Neural cell (in vitro differentiated cells): ENCODE data around the gene PEG3. TPM values are rescaled to one million over a fixed set of nuclear protein-coding genes. Genes with fewer than 3 reads are reported as not detected.

Experiments used
- H2AFZ ChIP-seq: fragments of 200-600, 300-800 bp; sonication (generic), shearing (Covaris generic); 2 replicates; pipeline ENCODE4 v1.6.0; 2014; ENCODE audit warnings: low read depth, mild to moderate bottlenecking, antibody characterized with exemption, low read length, moderate library complexity
- H3F3A ChIP-seq: fragments of 200-600 bp; shearing (Covaris generic); 2 replicates; pipeline ENCODE4 v1.6.1; 2016; ENCODE audit warnings: mild to moderate bottlenecking, moderate library complexity, mixed read lengths, antibody characterized with exemption, low read length; ENCODE audit not compliant: insufficient read depth, poor library complexity, severe bottlenecking
- H3K27ac ChIP-seq: fragments of 200-600, 300-800 bp; sonication (generic), shearing (Covaris generic); 2 replicates; pipeline ENCODE4 v1.5.1; 2014; ENCODE audit warnings: mild to moderate bottlenecking, low read length, moderate library complexity
- H3K27me3 ChIP-seq: fragments of 300-800, 200-600 bp; sonication (generic), shearing (Covaris generic); 2 replicates; pipeline ENCODE4 v1.6.0; 2014; ENCODE audit warnings: mild to moderate bottlenecking, low read depth, low read length, moderate library complexity; ENCODE audit not compliant: insufficient read depth
- H3K36me3 ChIP-seq: fragments of 300-800, 200-600 bp; sonication (generic), shearing (Covaris generic); 2 replicates; pipeline ENCODE4 v1.5.1; 2014; ENCODE audit warnings: mild to moderate bottlenecking, antibody characterized with exemption, low read length, moderate library complexity; ENCODE audit not compliant: insufficient read depth
- H3K4me2 ChIP-seq: fragments of 300-800, 200-600 bp; sonication (generic), shearing (Covaris generic); 2 replicates; pipeline ENCODE4 v1.6.0; 2014; ENCODE audit warnings: mild to moderate bottlenecking, low read length
- H3K4me3 ChIP-seq: fragments of 300-800, 200-600 bp; sonication (generic), shearing (Covaris generic); 2 replicates; pipeline ENCODE4 v1.5.1; 2014; ENCODE audit warnings: mild to moderate bottlenecking, low read length, moderate library complexity
- H3K79me2 ChIP-seq: fragments of 200-600 bp; shearing (Covaris generic); replicated peaks from 2 replicates; pipeline ENCODE4 v1.6.0; 2014; ENCODE audit warnings: mild to moderate bottlenecking, low read length, moderate library complexity; ENCODE audit not compliant: insufficient read depth
- H3K9ac ChIP-seq: fragments of 300-800, 200-600 bp; sonication (generic), shearing (Covaris generic); 2 replicates; pipeline ENCODE4 v1.6.1; 2016; ENCODE audit warnings: mild to moderate bottlenecking, low read length, mixed read lengths
- H3K9me2 ChIP-seq: fragments of 200-600 bp; shearing (Covaris generic); 2 replicates; pipeline ENCODE4 v1.6.1; 2016; ENCODE audit warnings: mild to moderate bottlenecking, low read length, mixed read lengths; ENCODE audit not compliant: insufficient read depth
- H3K9me3 ChIP-seq: fragments of 200-600, 300-800 bp; sonication (generic), shearing (Covaris generic); 2 replicates; pipeline ENCODE4 v1.6.1; 2016; ENCODE audit warnings: mild to moderate bottlenecking, mixed run types, low read length, moderate library complexity, mixed read lengths
- H4K20me1 ChIP-seq: fragments of 200-600 bp; shearing (Covaris generic); 2 replicates; pipeline ENCODE4 v1.6.1; 2016; ENCODE audit warnings: mild to moderate bottlenecking, mixed run types; ENCODE audit not compliant: insufficient read depth
- CTCF ChIP-seq: fragments of 450-650 bp; IDR thresholded peaks from 2 replicates; pipeline ENCODE4 v1.5.1; 2014; ENCODE audit warnings: antibody characterized with exemption, mild to moderate bottlenecking, moderate library complexity; ENCODE audit not compliant: poor library complexity, severe bottlenecking
- EP300 ChIP-seq: fragments of 450-650 bp; conservative IDR thresholded peaks from 2 replicates; pipeline ENCODE4 v1.6.1; 2014; ENCODE audit warnings: antibody characterized with exemption, mild to moderate bottlenecking, moderate library complexity; ENCODE audit not compliant: poor library complexity, severe bottlenecking
- EZH2 ChIP-seq: fragments of 200-600, 300-800 bp; shearing (Covaris generic), sonication (generic); IDR thresholded peaks from 2 replicates; pipeline ENCODE4 v1.6.1; 2014; ENCODE audit warnings: antibody characterized with exemption, low read length, borderline replicate concordance, mild to moderate bottlenecking; ENCODE audit not compliant: insufficient read depth, poor library complexity, severe bottlenecking
- MXI1 ChIP-seq: fragments of 450-650 bp; conservative IDR thresholded peaks from 2 replicates; pipeline ENCODE4 v1.6.1; 2014; ENCODE audit warnings: antibody characterized with exemption, mild to moderate bottlenecking; ENCODE audit not compliant: poor library complexity, severe bottlenecking
- POLR2AphosphoS5 ChIP-seq: IDR thresholded peaks from 2 replicates; pipeline ENCODE4 v1.6.1; 2012
- RAD21 ChIP-seq: fragments of 450-650 bp; conservative IDR thresholded peaks from 2 replicates; pipeline ENCODE4 v1.6.1; 2014; ENCODE audit warnings: antibody characterized with exemption, mild to moderate bottlenecking, moderate library complexity
- REST ChIP-seq: IDR thresholded peaks from 2 replicates; pipeline ENCODE4 v1.6.1; 2012; ENCODE audit warnings: borderline replicate concordance
- SMC3 ChIP-seq: fragments of 450-650 bp; conservative IDR thresholded peaks from 2 replicates; pipeline ENCODE4 v1.6.1; 2014; ENCODE audit warnings: antibody characterized with exemption, mild to moderate bottlenecking, moderate library complexity; ENCODE audit not compliant: poor library complexity
- TAF1 ChIP-seq: IDR thresholded peaks from 2 replicates; pipeline ENCODE4 v1.6.1; 2012; ENCODE audit warnings: low read depth
- polyA plus RNA-seq: library from polyadenylated mRNA; depleted of rRNA; stranded (reverse); fragments of >200 nt; gene quantifications from 2 replicates; pipeline ENCODE4 v1.2.3, GENCODE V29; 2014

Gene PEG3
- polyA plus RNA-seq, 1 donor from 2014 or later = 0.06 TPM

- Histone ChIP-seq H3K9ac (no peak overlapping the region), H3K27me3 (no peaks in the 10 kb centered on the region), H3K9me2 (no peaks in the 10 kb centered on the region), H3K4me3 (no peak overlapping the region), H3K79me2 (no peaks in the 10 kb centered on the region), H4K20me1 (no peaks in the 10 kb centered on the region), H3K27ac (no peak overlapping the region), H3K4me2 (no peak overlapping the region), H3K36me3 (no peaks in the 10 kb centered on the region), H3K9me3 (peaks cover 11% of the 10 kb centered on the region), H3F3A (no peaks in the 10 kb centered on the region), H2AFZ (no peak overlapping the region)
- TF ChIP-seq EZH2 (no peak), SMC3 (no peak), TAF1 (no peak), REST (no peak), RAD21 (no peak), MXI1 (no peak), CTCF (no peak), POLR2AphosphoS5 (no peak), EP300 (no peak)
Observed at GRCh38 chr19:56877069-56877715, 36.7 kb upstream of the PEG3 start.

GRCh38 chr19:56875717-56876116 is 35.2 kb upstream of the PEG3 start:
- Histone ChIP-seq H2AFZ (no peak overlapping the region), H3K4me3 (no peak overlapping the region), H3K9ac (no peak overlapping the region), H3K27me3 (no peaks in the 10 kb centered on the region), H4K20me1 (no peaks in the 10 kb centered on the region), H3K79me2 (no peaks in the 10 kb centered on the region), H3F3A (no peaks in the 10 kb centered on the region), H3K9me2 (no peaks in the 10 kb centered on the region), H3K36me3 (no peaks in the 10 kb centered on the region), H3K27ac (no peak overlapping the region), H3K4me2 (no peak overlapping the region), H3K9me3 (peaks cover 8% of the 10 kb centered on the region)
- TF ChIP-seq REST (no peak), RAD21 (no peak), TAF1 (no peak), EZH2 (no peak), CTCF (no peak), MXI1 (no peak), SMC3 (no peak), POLR2AphosphoS5 (no peak), EP300 (no peak)
